ENCODE measurements around the gene DBH. TPM values are rescaled to one million over a fixed set of nuclear protein-coding genes. Genes with fewer than 3 reads are reported as not detected.

DBH gene
- total RNA-seq, 3 donors from 2014 or later (not counting 1 experiment from before 2014, with no cell fraction given): not detected

DNA sequence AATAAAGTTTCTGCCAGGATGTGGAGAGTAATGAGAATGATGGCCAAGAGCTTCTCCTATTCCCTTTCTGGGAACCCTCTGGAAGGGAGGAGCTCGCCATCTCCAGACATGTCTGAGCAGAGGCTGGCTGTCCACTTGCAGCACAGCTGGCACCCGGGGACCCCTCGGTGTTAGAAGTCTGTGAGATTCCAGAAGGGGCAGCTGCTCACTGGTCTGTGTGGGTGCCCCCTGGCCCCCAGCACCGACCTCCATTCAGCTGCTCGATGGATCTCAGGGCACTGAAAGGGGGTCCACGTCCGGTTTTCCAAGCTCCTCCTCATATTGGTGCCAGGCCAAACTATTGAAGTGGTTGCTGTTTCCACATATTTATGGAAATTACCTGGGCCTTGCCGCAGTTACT is 23.3 kb upstream of the DBH start:
- DNase-seq (no peak), ATAC-seq (no peak)
- Mint-ChIP-seq H3K27me3 (ENCODE audit: low read depth in 2 of 2) (peaks cover 28 to 42% of the 10 kb centered on the region in 2 donors), H3K36me3 (no peaks in the 10 kb centered on the region), H3K4me1 (no peaks in the 10 kb centered on the region), H3K9me3 (no peaks in the 10 kb centered on the region), H3K4me3 (no peak overlapping the region), H3K27ac (no peak overlapping the region)
- TF ChIP-seq, protein P1, sequence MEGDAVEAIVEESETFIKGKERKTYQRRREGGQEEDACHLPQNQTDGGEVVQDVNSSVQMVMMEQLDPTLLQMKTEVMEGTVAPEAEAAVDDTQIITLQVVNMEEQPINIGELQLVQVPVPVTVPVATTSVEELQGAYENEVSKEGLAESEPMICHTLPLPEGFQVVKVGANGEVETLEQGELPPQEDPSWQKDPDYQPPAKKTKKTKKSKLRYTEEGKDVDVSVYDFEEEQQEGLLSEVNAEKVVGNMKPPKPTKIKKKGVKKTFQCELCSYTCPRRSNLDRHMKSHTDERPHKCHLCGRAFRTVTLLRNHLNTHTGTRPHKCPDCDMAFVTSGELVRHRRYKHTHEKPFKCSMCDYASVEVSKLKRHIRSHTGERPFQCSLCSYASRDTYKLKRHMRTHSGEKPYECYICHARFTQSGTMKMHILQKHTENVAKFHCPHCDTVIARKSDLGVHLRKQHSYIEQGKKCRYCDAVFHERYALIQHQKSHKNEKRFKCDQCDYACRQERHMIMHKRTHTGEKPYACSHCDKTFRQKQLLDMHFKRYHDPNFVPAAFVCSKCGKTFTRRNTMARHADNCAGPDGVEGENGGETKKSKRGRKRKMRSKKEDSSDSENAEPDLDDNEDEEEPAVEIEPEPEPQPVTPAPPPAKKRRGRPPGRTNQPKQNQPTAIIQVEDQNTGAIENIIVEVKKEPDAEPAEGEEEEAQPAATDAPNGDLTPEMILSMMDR (IDR thresholded peaks at IDR 0.05): no peak
- no peak overlapping the region for H3K4me3 ChIP-seq (ENCODE audit: low read length)
- no peaks in the 10 kb centered on the region for H3K9me3 ChIP-seq (ENCODE audit: control insufficient read depth, insufficient read depth, low read length)
- H3K27me3 ChIP-seq (ENCODE audit: control insufficient read depth, insufficient read depth, low read length): peaks cover 10% of the 10 kb centered on the region
- H3K27ac ChIP-seq (ENCODE audit: low read length): no peak overlapping the region
- no peaks in the 10 kb centered on the region for H3K36me3 ChIP-seq (ENCODE audit: control insufficient read depth, insufficient read depth, low read length)
- no peaks in the 10 kb centered on the region for H3K4me1 ChIP-seq (ENCODE audit: control insufficient read depth, insufficient read depth, low read length)
- intact Hi-C loops (cut with micrococcal nuclease): no loop called here
- 88% methylated on average over 8 of the region's 8 CpGs for WGBS (ENCODE audit: insufficient coverage)

DNA sequence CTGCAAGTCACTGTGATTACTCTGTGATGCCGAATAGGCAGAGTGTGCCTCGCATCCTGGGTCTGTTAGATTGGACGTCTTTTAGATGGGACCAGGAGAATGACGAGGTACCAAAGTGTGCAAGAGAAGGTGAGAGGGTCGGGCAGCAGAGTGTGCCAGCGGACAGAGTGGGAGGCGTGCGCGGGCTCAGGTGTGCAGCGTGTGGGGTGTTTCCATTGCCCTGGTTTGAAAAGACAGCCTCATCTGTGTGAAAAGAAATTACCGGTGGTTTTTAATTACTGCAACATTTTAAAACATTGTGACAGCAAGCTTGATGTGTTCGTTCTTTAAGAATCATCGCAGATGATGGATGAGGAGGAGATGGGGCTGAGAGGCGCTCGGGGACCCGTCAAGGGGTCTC is 22.7 kb upstream of the DBH start:
- H3K4me1 ChIP-seq (ENCODE audit: control insufficient read depth, insufficient read depth, low read length): peaks cover 3% of the 10 kb centered on the region
- DNase-seq: no peak
- H3K9me3 ChIP-seq (ENCODE audit: control insufficient read depth, insufficient read depth, low read length): no peaks in the 10 kb centered on the region
- no peak for ATAC-seq
- Mint-ChIP-seq H3K36me3 (no peaks in the 10 kb centered on the region), H3K9me3 (no peaks in the 10 kb centered on the region), H3K4me1 (peaks cover 5% of the 10 kb centered on the region in 2 donors), H3K4me3 (no peak overlapping the region), H3K27ac (no peak overlapping the region), H3K27me3 (ENCODE audit: low read depth in 2 of 2) (peaks cover 29 to 42% of the 10 kb centered on the region in 2 donors)
- intact Hi-C loops (cut with micrococcal nuclease): no loop called here
- H3K4me3 ChIP-seq (ENCODE audit: low read length): no peak overlapping the region
- TF ChIP-seq, protein P1 (IDR thresholded peaks at IDR 0.05): no peak
- no peaks in the 10 kb centered on the region for H3K36me3 ChIP-seq (ENCODE audit: control insufficient read depth, insufficient read depth, low read length)
- WGBS (ENCODE audit: insufficient coverage): 85% methylated on average over 16 of the region's 16 CpGs
- H3K27me3 ChIP-seq (ENCODE audit: control insufficient read depth, insufficient read depth, low read length): peaks cover 7% of the 10 kb centered on the region
- H3K27ac ChIP-seq (ENCODE audit: low read length): no peak overlapping the region

DNA sequence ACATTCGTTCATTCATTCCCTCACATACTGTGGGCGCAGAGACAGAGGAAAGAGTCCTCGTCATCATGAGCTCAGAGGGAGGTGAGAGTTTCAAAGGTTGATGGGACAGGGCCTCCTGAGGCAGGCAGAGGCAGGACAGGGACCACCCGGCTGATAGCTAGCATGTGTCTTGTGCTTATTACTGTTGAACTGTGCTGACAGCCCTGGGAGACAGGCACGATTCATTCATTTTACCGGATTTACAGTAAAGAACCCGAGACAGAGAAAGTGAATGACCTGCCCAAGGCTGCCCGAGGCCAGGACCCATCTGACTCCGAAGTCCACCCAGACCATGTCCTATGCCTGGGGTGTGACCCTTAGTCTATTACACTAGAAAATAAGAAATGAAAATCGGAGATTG is 22.1 kb upstream of the DBH start:
- no peaks in the 10 kb centered on the region for H3K36me3 ChIP-seq (ENCODE audit: control insufficient read depth, insufficient read depth, low read length)
- H3K4me1 Mint-ChIP-seq: peaks cover 11% of the 10 kb centered on the region in 2 donors
- intact Hi-C loops (cut with micrococcal nuclease): no loop called here
- H3K27ac Mint-ChIP-seq: no peak overlapping the region
- no peak for DNase-seq
- no peak for ATAC-seq
- WGBS (ENCODE audit: insufficient coverage): 75% methylated on average over 9 of the region's 10 CpGs
- no peak overlapping the region for H3K27ac ChIP-seq (ENCODE audit: low read length)
- TF ChIP-seq, protein P1 (IDR thresholded peaks at IDR 0.05): no peak
- no peak overlapping the region for H3K4me3 Mint-ChIP-seq
- no peaks in the 10 kb centered on the region for H3K36me3 Mint-ChIP-seq
- peaks cover 5% of the 10 kb centered on the region for H3K27me3 ChIP-seq (ENCODE audit: control insufficient read depth, insufficient read depth, low read length)
- no peaks in the 10 kb centered on the region for H3K9me3 Mint-ChIP-seq
- H3K9me3 ChIP-seq (ENCODE audit: control insufficient read depth, insufficient read depth, low read length): no peaks in the 10 kb centered on the region
- peaks cover 10% of the 10 kb centered on the region for H3K4me1 ChIP-seq (ENCODE audit: control insufficient read depth, insufficient read depth, low read length)
- H3K27me3 Mint-ChIP-seq (ENCODE audit: low read depth in 2 of 2): peaks cover 28 to 42% of the 10 kb centered on the region in 2 donors
- no peak overlapping the region for H3K4me3 ChIP-seq (ENCODE audit: low read length)

DNA sequence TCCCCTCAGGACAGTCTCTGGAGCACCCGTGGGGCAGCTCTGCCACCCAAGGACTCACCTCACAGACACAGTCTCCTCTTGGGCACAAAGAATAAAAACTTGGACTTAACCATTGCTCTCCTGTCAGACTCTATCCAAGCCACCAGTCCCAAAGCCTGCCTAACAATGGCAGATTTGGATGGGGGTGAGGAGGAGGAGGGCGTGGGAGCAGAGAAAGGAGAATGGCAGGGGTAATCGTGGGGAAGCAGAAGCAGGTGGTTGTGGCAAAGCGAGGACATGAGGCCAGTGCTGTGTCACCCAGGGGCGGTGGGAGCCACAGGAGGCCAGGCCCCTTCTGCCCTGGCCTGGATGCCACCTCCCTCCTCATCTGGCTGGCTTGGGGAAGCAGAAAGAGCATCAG is 21.5 kb upstream of the DBH start:
- intact Hi-C loops (cut with micrococcal nuclease): no loop called here

More for the DNA sequence above, 21.5 kb upstream of the DBH start:
- Histone ChIP-seq H3K4me1 (ENCODE audit: control insufficient read depth, insufficient read depth, low read length) (peaks cover 12% of the 10 kb centered on the region), H3K27ac (ENCODE audit: low read length) (no peak overlapping the region), H3K4me3 (ENCODE audit: low read length) (no peak overlapping the region), H3K9me3 (ENCODE audit: control insufficient read depth, insufficient read depth, low read length) (no peaks in the 10 kb centered on the region), H3K27me3 (ENCODE audit: control insufficient read depth, insufficient read depth, low read length) (peaks cover 5% of the 10 kb centered on the region), H3K36me3 (ENCODE audit: control insufficient read depth, insufficient read depth, low read length) (no peaks in the 10 kb centered on the region)
- Mint-ChIP-seq H3K27ac (no peak overlapping the region), H3K36me3 (no peaks in the 10 kb centered on the region), H3K9me3 (no peaks in the 10 kb centered on the region), H3K27me3 (ENCODE audit: low read depth in 2 of 2) (peaks cover 28 to 40% of the 10 kb centered on the region in 2 donors), H3K4me3 (no peak overlapping the region), H3K4me1 (peaks cover 17% of the 10 kb centered on the region in 2 donors)
- WGBS (ENCODE audit: insufficient coverage): 58% methylated on average over 5 of the region's 5 CpGs
- ATAC-seq (no peak), DNase-seq (no peak)
- TF ChIP-seq, protein P1 (IDR thresholded peaks at IDR 0.05): no peak

Measured in natural killer cell (primary cell).